Mesothelial cell of epicardium (in vitro differentiated cells): ENCODE data around the gene CD2BP2. TPM values are rescaled to one million over a fixed set of nuclear protein-coding genes. Genes with fewer than 3 reads are reported as not detected.

Experiments used
- DNase-seq, 2 experiments: peaks; one replicate each; pipeline ENCODE4 v3.0.0; 2021; ENCODE audit warnings: low spot score in 2 of 2; ENCODE audit not compliant: unreplicated experiment in 2 of 2
- H3K27ac Mint-ChIP-seq: 2 replicates; pipeline ENCODE4 v1.8.0; 2021; ENCODE audit warnings: mixed read lengths
- H3K27me3 Mint-ChIP-seq: 2 replicates; pipeline ENCODE4 v1.8.0; 2021; ENCODE audit warnings: low read depth, mixed read lengths
- H3K36me3 Mint-ChIP-seq: 2 replicates; pipeline ENCODE4 v1.8.0; 2021; ENCODE audit warnings: mixed read lengths
- H3K4me1 Mint-ChIP-seq: 2 replicates; pipeline ENCODE4 v1.8.0; 2021; ENCODE audit warnings: mixed read lengths
- H3K4me3 Mint-ChIP-seq: 2 replicates; pipeline ENCODE4 v1.8.0; 2021; ENCODE audit warnings: mild to moderate bottlenecking, moderate library complexity, mixed read lengths
- H3K9me3 Mint-ChIP-seq: 2 replicates; pipeline ENCODE4 v1.8.0; 2021; ENCODE audit warnings: mixed read lengths
- CTCF ChIP-seq: fragments of 200-600 bp; sonication (generic); IDR thresholded peaks from one replicate; pipeline ENCODE4 v1.5.0; 2021; ENCODE audit warnings: antibody characterized with exemption; ENCODE audit not compliant: unreplicated experiment
- total RNA-seq: library from RNA; stranded (reverse); gene quantifications from 3 replicates; pipeline ENCODE4 v1.2.1, GENCODE V29; 2021

The CD2BP2 gene
- total RNA-seq, 1 donor from 2014 or later: 63.9 TPM

GRCh38 chr16:30368122-30368791, 13.1 kb upstream of the CD2BP2 start:
- Mint-ChIP-seq H3K27ac (peak overlapping the region; percentile 44), H3K4me1 (peaks cover 49% of the 10 kb centered on the region), H3K9me3 (no peaks in the 10 kb centered on the region), H3K36me3 (peaks cover 13% of the 10 kb centered on the region), H3K27me3 (peaks cover 3% of the 10 kb centered on the region), H3K4me3 (peak overlapping the region; percentile 88)
- DNase-seq: no peak
- TF ChIP-seq CTCF: no peak

GRCh38 chr16:30367349-30368009, 12.4 kb upstream of the CD2BP2 start:
- H3K27ac Mint-ChIP-seq: peak overlapping the region; percentile 45

GRCh38 chr16:30366511-30366910, 11.4 kb upstream of the CD2BP2 start:
- Mint-ChIP-seq H3K4me3 (peak overlapping the region; percentile 88), H3K36me3 (peaks cover 21% of the 10 kb centered on the region), H3K9me3 (no peaks in the 10 kb centered on the region), H3K4me1 (peaks cover 36% of the 10 kb centered on the region), H3K27me3 (peaks cover 3% of the 10 kb centered on the region), H3K27ac (peak overlapping the region; percentile 45)
- no peak for TF ChIP-seq CTCF
- no peak for DNase-seq

More at GRCh38 chr16:30367349-30368009, 12.4 kb upstream of the CD2BP2 start:
- peaks cover 3% of the 10 kb centered on the region for H3K27me3 Mint-ChIP-seq
- H3K36me3 Mint-ChIP-seq: peaks cover 17% of the 10 kb centered on the region
- H3K4me3 Mint-ChIP-seq: peak overlapping the region; percentile 88
- no peak for DNase-seq
- no peak for TF ChIP-seq CTCF
- H3K4me1 Mint-ChIP-seq: peaks cover 45% of the 10 kb centered on the region
- H3K9me3 Mint-ChIP-seq: no peaks in the 10 kb centered on the region

- peaks cover 24% of the 10 kb centered on the region for H3K36me3 Mint-ChIP-seq
- H3K4me1 Mint-ChIP-seq: peaks cover 30% of the 10 kb centered on the region
- H3K9me3 Mint-ChIP-seq: no peaks in the 10 kb centered on the region
- no peaks in the 10 kb centered on the region for H3K27me3 Mint-ChIP-seq
- TF ChIP-seq CTCF: no peak
- H3K27ac Mint-ChIP-seq: no peak overlapping the region
- no peak for DNase-seq
- H3K4me3 Mint-ChIP-seq: no peak overlapping the region
These were observed 10.1 kb upstream of the CD2BP2 start for GRCh38 chr16:30365200-30365599.

GRCh38 chr16:30361180-30361579, 6.1 kb upstream of the CD2BP2 start:
- Mint-ChIP-seq H3K27ac (no peak overlapping the region), H3K4me3 (no peak overlapping the region), H3K9me3 (no peaks in the 10 kb centered on the region), H3K27me3 (no peaks in the 10 kb centered on the region), H3K4me1 (peaks cover 1% of the 10 kb centered on the region), H3K36me3 (peaks cover 26% of the 10 kb centered on the region)
- DNase-seq: no peak
- TF ChIP-seq CTCF: no peak
